SK-N-MC (cell line): Measurements from ENCODE around the gene RELN.

Experiments used
- EZH2 ChIP-seq: fragments of 200-600 bp; sonication (generic); IDR thresholded peaks from one replicate; pipeline ENCODE4 v1.6.1; 2017; ENCODE audit warnings: antibody characterized with exemption
- FOXP2 ChIP-seq: optimal IDR thresholded peaks from 2 replicates; pipeline ENCODE3; 2011; ENCODE audit warnings: mild to moderate bottlenecking, moderate library complexity; ENCODE audit not compliant: insufficient read depth; ENCODE audit errors: extremely low read length, control extremely low read depth
- POLR2AphosphoS5 ChIP-seq: IDR thresholded peaks from 2 replicates; pipeline ENCODE4 v1.6.1; 2012; ENCODE audit warnings: mild to moderate bottlenecking, low read depth, low read length, borderline replicate concordance

GRCh38 chr7:103781409-103781808 lies 208.0 kb downstream of the RELN start:
- TF ChIP-seq FOXP2 (no peak), EZH2 (no peak), POLR2AphosphoS5 (no peak)
